Heart right ventricle (tissue), 16 donors: ENCODE results near the gene TRMT2B. TPM values are rescaled to one million over a fixed set of nuclear protein-coding genes. Genes with fewer than 3 reads are reported as not detected.
"Not testable (repeated sequence)": the region's sequence is repeated elsewhere in the genome, so short reads cannot be mapped to it uniquely, and the experiment has no call there.

Source experiments
- ATAC-seq, 8 donors: fragments of 200-7000 bp; cut with Tn5 transposase; one replicate each; pipeline ENCODE4 v1.9.1; 2020; ENCODE audit warnings: mild to moderate bottlenecking in 8 of 8, moderate library complexity in 8 of 8, moderate number of reproducible peaks in 1 of 8
- DNase-seq, 2 donors: peaks; one replicate each; pipeline ENCODE4 v3.0.0-alpha.2; 2020
- H3K27ac ChIP-seq, 10 donors: fragments of 200-600 bp; sonication (generic) in 2 of 10; one replicate each; pipeline versions ENCODE4 v1.5.0 to v1.8.0; 2020 to 2022; ENCODE audit warnings: mild to moderate bottlenecking in 3 of 10
- H3K27me3 ChIP-seq, 7 donors: fragments of 200-600 bp; one replicate each; pipeline ENCODE4 v1.8.0; 2021 to 2022; ENCODE audit warnings: mild to moderate bottlenecking in 2 of 7
- H3K36me3 ChIP-seq, 9 donors: fragments of 200-600 bp; sonication (generic) in 1 of 9; one replicate each; pipeline versions ENCODE4 v1.5.0 to v1.8.0; 2020 to 2022; ENCODE audit warnings: mild to moderate bottlenecking in 2 of 9
- H3K4me1 ChIP-seq, 9 donors: fragments of 200-600 bp; sonication (generic) in 1 of 9; one replicate each; pipeline versions ENCODE4 v1.5.0 to v1.8.0; 2020 to 2022; ENCODE audit warnings: mild to moderate bottlenecking in 4 of 9
- H3K4me3 ChIP-seq, 10 donors: fragments of 200-600 bp; sonication (generic) in 2 of 10; one replicate each; pipeline versions ENCODE4 v1.5.0 to v1.8.0; 2020 to 2022; ENCODE audit warnings: mild to moderate bottlenecking in 7 of 10, moderate library complexity in 2 of 10
- H3K9me3 ChIP-seq, 11 donors: fragments of 200-600 bp in 10 of 11; sonication (generic) in 2 of 11; one replicate each; pipeline versions ENCODE4 v1.5.0 to v1.8.0; 2013 to 2022; ENCODE audit warnings: mild to moderate bottlenecking in 2 of 11, control low read depth in 1 of 11, moderate library complexity in 1 of 11
- CTCF ChIP-seq, 9 donors: fragments of 200-600 bp; sonication (generic) in 2 of 9; IDR thresholded peaks; one replicate each; pipeline versions ENCODE4 v1.5.0 to v1.8.0; 2021 to 2022; ENCODE audit warnings: antibody characterized with exemption in 9 of 9, mild to moderate bottlenecking in 5 of 9, moderate library complexity in 1 of 9
- WGBS, 2 donors: extraction: QIAGEN DNeasy Blood & Tissue Kit; methylation state at CpG; one replicate each; pipeline ENCODE4 v1.1.7; 2013; ENCODE audit warnings: inconsistent platforms in 1 of 2; 5-methylcytosine and 5-hydroxymethylcytosine counted together
- intact Hi-C, 10 donors: fragments of 100-400 bp; cut with DNase I; formaldehyde crosslinking; loops; one replicate each; pipeline versions ENCODE4 v1.11.1 to v1.14.2; 2022
- polyA plus RNA-seq, 2 donors: library from polyadenylated mRNA; stranded (reverse); fragments of 200-250 nt; gene quantifications; one replicate each; pipeline ENCODE4 v1.2.3, GENCODE V29; 2013
- total RNA-seq, 10 donors: library from RNA; stranded (reverse); fragmentation: NEBNext Ultra II Directional in 3 of 10; extraction: Animal tissue kit (Norgen Biotek cat#: 25700) in 3 of 10; gene quantifications; one replicate each; pipeline versions ENCODE4 v1.2.1 to v1.2.4, GENCODE V29; 2021 to 2023
- donor health status: Arrhythmogenic right ventricular cardiomyopathy.
- donor health status: ischemic (EF 13 %, LVEDD 7.1; RV severe dilation, severe dysfunction).
- donor health status: healthy with polysubstance abuse.
- donor health status: DM: no; HTN: yes; CAD: no.
- donor health status: DM: no; HTN: no; CAD: no.
- donor health status: ischemic (EF 25% LVEDD 6.9; RV normal size, moderate dysfunction).
- donor health status: ischemic (EF 25% LVEDD 5.7; RV mildly dilated, moderate dysfunction).
- donor health status: healthy.
- donor health status: DM: yes; HTN: yes; CAD: no.
- donor health status: Ischemic cardiomyopathy.
- donor health status: ischemic (EF 35%, LVEDD 5.7; RV mildly dilated, moderate dysfunction).
- donor health status: nonischemic (EF 11% LVEDD 7.7; RV severe dilation, severe dysfunction).
- donor health status: DM: yes; HTN: yes; CAD: no.
- donor health status: PGD.
- donor health status: ischemic (EF 29% LVEDD 5.4; RV normal size, mild dysfunction).
- donor health status: nonischemic (EF 23%, LVEDD 6.1; RV moderate dilation, normal function).

Gene TRMT2B
- total and polyA plus RNA-seq, 12 donors = 8.2 to 21.2 (median 15.4) TPM

GRCh38 chrX:100984818-100985217 lies 67.1 kb downstream of the TRMT2B start:
- Histone ChIP-seq H3K4me1 (no peaks in the 10 kb centered on the region), H3K4me3 (no peak overlapping the region), H3K27ac (no peak overlapping the region), H3K36me3 (no peaks in the 10 kb centered on the region), H3K9me3 (no peaks in the 10 kb centered on the region), H3K27me3 (no peaks in the 10 kb centered on the region)
- intact Hi-C loops = no loop called here
- no peak for TF ChIP-seq CTCF (IDR thresholded peaks at IDR 0.05)
- DNase-seq = no peak
- ATAC-seq = no peak

GRCh38 chrX:100981498-100981845 lies 70.4 kb downstream of the TRMT2B start:
- H3K36me3 ChIP-seq, intact Hi-C loops, H3K4me1 ChIP-seq, H3K27me3 ChIP-seq, H3K4me3 ChIP-seq, ATAC-seq, DNase-seq, H3K27ac ChIP-seq, H3K9me3 ChIP-seq: not testable (repeated sequence)
- 93 to 100% methylated on average over 1 of the region's 1 CpG for WGBS, 2 donors

- ATAC-seq (peak in 1 of 8 donors; percentile 41), DNase-seq (peak in 1 of 2 donors; percentile 6)
- Histone ChIP-seq H3K4me3 (no peak overlapping the region), H3K36me3 (no peaks in the 10 kb centered on the region), H3K9me3 (no peaks in the 10 kb centered on the region), H3K27me3 (no peaks in the 10 kb centered on the region), H3K4me1 (no peaks in the 10 kb centered on the region), H3K27ac (no peak overlapping the region)
- TF ChIP-seq CTCF (IDR thresholded peaks at IDR 0.05) = no peak
- intact Hi-C loops = no loop called here
- WGBS, 2 donors = 95 to 97% methylated on average over 6 of the region's 6 CpGs
Observed at GRCh38 chrX:100980608-100981497, 71.1 kb downstream of the TRMT2B start.

- DNase-seq (no peak), ATAC-seq (no peak)
- no peaks in the 10 kb centered on the region for H3K9me3 ChIP-seq
- H3K4me1 ChIP-seq = no peaks in the 10 kb centered on the region
- intact Hi-C loops = no loop called here
- H3K4me3 ChIP-seq = no peak overlapping the region
- no peaks in the 10 kb centered on the region for H3K27me3 ChIP-seq
- WGBS, 2 donors = 88 to 98% methylated on average over 3 of the region's 3 CpGs
- H3K36me3 ChIP-seq = no peaks in the 10 kb centered on the region
- H3K27ac ChIP-seq = no peak overlapping the region
- no peak for TF ChIP-seq CTCF (IDR thresholded peaks at IDR 0.05)
Observed at GRCh38 chrX:100979881-100980607, 71.9 kb downstream of the TRMT2B start.

- no peak overlapping the region for H3K4me3 ChIP-seq
- no peak overlapping the region for H3K27ac ChIP-seq
- TF ChIP-seq CTCF (IDR thresholded peaks at IDR 0.05) = no peak
- WGBS, 2 donors = 78 to 95% methylated on average over 1 of the region's 1 CpG
- no peak for ATAC-seq
- H3K36me3 ChIP-seq = no peaks in the 10 kb centered on the region
- H3K4me1 ChIP-seq = no peaks in the 10 kb centered on the region
- no peak for DNase-seq
- peaks cover 0 to 5% (median 0%) of the 10 kb centered on the region in 11 donors for H3K9me3 ChIP-seq
- H3K27me3 ChIP-seq = no peaks in the 10 kb centered on the region
- intact Hi-C loops = no loop called here
Observed at GRCh38 chrX:100976211-100976610, 75.7 kb downstream of the TRMT2B start.
